Measurements from ENCODE around the gene IGFBP6.

Gene IGFBP6

DNA sequence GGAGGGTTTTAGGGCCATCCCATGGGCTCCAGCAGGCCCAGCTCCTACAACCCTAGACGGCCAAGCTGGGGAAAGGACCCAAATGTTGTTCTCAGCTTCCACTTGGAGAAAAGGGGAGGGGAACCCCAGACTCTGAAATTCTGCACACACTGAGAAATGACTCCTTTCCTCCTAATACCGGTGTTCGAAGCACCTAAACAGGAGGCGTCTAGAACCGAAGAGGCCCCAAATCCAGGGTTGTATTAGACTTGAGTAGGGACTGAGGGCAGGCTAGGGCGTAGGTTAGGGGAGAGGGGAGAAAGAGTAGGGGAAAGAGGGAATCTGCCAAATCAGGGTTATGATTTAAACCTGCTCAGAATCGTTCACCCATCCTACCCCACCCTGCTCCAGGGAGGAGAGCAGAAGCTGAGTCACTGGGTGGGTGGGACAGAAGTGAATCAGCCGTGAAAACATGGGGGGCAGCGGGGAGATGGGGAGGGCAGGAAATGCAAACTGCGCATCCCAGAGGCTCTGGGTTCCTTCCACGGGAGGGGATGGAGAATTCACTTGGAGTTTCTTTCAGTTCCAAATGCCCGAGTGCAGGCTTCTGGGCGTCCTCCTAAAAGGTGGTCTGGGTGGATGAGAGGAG is 1.0 kb downstream of the IGFBP6 start:
- DNase-seq, result peak; percentile 68

GRCh38 chr12:53099071-53099882 is 1.8 kb downstream of the IGFBP6 start:
- DNase-seq, result peak; percentile 96

DNA sequence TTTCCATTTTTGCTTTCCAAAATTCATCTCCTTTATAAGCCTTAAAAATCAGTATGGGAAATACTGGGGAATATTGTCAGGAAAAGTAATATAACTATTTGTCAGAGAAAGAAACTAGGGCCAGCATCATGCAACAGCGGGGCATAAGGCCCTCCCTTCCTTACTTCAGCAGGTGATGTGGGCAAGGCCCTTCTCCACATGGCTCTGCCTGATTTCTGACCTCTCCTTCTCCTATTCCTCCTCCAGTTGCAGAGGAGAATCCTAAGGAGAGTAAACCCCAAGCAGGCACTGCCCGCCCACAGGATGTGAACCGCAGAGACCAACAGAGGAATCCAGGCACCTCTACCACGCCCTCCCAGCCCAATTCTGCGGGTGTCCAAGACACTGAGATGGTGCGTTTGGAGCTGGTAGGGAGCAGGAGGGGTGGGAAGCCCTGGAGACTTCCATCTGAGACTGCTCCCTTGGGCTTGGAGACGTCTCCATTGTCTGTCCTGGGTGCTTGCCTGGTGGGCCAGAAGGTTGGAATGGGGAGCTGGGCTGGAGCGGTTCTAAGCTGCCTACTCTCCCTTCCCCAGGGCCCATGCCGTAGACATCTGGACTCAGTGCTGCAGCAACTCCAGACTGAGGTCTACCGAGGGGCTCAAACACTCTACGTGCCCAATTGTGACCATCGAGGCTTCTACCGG is 3.1 kb downstream of the IGFBP6 start:
- peak; percentile 55 for DNase-seq

GRCh38 chr12:53101266-53101665 is 3.8 kb downstream of the IGFBP6 start:
- DNase-seq, result no peak

DNA sequence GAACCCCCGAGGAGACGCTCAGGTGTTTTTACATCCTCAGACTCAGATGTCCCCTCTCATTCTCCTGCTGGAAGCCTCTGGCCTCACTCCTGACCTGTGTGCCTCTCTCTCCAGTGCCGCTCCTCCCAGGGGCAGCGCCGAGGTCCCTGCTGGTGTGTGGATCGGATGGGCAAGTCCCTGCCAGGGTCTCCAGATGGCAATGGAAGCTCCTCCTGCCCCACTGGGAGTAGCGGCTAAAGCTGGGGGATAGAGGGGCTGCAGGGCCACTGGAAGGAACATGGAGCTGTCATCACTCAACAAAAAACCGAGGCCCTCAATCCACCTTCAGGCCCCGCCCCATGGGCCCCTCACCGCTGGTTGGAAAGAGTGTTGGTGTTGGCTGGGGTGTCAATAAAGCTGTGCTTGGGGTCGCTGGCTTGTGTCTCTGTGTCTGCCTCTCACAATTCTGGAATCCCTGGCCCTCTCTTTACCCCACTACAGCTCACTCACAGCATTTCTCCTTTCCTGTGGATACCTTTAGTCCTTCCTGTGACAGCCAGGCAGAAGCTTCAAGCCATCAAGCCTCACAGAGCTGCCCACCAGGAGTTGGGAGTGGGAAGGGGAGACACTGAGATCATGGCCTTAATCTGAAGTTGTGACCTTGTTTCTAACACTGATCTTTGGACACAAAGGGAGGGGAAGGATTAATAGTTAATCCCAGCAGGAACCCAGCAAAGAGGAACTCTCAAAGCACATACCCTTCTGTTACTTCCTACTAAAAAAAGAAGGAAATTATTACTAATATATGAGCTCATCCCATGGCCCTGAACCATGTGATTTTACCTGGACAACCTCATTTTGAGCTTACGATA is 4.7 kb downstream of the IGFBP6 start:
- peak; percentile 57 for DNase-seq

DNA sequence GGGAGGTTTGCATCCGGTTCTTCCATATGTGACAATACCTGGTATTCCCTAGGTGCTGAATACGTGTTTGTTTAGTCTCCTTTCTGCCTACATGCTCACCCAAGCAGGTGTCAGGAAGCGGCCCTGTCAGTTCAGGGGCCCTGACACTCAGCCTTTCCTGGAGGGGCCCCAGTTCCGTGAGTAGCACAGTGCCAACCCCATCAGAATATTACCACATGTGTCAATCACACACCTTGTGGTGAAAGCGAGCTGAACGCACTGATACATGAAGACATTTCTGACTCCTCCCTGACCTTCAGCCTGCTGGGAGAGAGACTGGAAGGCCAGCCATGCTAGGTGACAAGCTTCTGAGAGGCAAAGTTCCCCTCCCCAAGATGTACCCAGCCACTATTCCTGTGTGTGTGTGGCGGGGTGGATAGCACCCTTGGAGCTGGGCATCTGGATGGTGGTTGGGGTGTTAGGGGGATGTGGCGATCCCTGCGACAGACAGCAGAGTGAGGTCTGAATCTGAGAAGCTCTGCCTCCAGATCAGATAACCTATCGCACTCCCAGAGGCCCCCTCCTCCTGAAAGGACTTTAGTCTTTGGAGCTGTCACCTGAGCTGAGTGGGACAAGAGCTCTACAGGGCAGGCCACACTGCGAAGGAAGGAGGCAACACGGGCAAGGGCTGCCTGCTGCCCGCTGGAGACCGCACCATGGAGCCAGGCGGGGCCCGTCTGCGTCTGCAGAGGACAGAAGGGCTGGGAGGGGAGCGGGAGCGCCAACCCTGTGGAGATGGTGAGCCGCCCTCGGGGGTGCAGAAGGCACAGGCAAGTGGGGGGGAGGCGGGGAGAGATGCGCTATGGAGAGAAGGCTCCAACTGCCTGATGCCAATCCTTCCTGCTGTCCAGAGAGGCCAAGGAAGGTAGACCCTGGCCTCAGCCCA is 5.7 kb downstream of the IGFBP6 start, which contains the start of gene SOAT2:
Gene SOAT2 (plus strand): TSS at position 604 of the 925 bp plus-strand sequence. CDS start 92 bp downstream, at position 696.
- DNase-seq, result peak; percentile 82

DNA sequence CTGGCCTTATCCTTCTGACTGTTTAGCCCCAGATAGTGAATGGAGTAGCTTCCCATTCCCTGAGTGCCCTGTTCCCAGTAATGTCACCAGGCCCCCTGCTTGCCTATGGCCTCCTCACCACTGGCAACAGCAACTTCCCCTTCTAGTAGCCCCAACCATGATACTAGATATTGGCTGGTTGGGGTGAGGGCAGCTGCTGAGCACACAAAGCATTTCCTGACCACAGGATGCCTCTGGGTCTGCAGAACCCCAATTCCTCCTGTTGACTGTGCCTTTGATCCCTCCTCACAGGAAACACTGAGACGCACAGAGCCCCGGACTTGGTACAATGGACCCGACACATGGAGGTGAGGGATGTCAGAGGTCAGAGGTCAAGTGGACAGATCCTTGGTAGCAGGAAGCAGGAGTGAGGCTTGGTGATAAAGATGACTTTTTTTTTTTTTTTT is 6.4 kb downstream of the IGFBP6 start:
- peak; percentile 59 for DNase-seq

DNA sequence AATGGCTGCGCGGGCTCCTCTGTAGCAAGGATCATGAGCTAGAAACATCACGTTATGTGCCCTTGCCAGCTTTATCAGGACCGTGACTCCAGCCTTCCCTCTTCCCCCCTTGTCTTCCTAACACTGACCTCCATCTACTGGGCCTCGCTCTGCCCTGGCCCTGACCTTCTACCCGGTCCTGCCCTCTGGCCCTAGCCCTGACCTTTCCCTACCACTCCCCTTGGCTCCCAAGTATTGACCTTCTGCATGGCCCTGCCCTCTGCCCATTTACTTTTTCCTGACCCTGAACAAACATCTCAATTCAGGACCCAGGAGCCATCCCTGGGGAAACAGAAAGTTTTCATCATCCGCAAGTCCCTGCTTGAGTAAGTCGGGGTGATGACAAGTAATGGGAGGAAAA is 7.8 kb downstream of the IGFBP6 start:
- DNase-seq, result peak; percentile 53

DNA sequence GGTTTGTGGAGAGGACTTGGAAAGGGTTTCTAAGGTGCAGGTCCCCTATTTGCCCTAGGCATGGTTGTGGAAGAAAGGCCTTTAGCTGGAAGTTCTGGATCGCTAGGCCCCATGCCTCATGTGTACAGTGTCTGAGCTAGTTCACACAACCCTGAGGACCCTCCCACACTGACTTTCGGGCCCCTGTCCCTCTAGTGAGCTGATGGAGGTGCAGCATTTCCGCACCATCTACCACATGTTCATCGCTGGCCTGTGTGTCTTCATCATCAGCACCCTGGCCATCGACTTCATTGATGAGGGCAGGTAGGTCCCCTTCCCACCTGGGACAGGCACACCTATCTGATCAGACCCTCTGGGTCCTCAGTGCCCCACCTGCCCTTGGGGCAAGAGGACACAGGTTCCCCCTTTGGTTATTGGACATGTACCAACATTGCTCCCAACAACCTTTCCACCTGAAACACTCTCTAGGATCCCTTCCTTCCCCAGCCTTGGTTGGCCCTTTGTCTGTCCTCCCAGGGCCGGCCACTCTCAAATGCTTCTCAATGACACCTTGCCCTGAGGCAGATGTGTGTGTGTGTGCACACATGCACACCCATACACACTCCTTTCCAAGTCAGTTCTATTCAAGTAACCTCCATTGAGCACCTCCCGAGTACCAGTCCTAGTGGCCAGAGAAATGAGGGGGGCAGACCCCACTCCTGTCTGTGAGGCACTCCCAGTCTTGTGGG is 8.4 kb downstream of the IGFBP6 start:
- peak; percentile 47 for DNase-seq

- peak; percentile 13 for DNase-seq
These were observed 9.7 kb downstream of the IGFBP6 start for GRCh38 chr12:53107122-53107521.

DNA sequence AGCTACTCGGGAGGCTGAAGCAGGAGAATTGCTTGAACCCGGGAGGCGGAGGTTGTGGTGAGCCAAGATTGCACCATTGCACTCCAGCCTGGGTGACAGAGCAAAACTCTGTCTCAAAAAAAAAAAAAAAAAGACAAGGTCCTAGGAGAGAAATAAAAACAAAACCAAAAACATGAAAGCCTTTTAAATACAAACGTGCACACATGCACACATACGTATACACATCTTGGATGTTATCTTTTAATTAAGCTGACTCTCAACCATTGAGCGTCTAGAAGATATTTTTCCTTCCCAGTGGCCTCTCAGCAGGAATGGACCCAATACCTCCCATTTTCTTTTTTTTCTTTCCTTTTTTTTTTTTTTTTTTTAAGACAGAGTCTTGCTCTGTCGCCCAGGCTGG is 15.0 kb downstream of the IGFBP6 start:
- DNase-seq, result peak; percentile 9

DNA sequence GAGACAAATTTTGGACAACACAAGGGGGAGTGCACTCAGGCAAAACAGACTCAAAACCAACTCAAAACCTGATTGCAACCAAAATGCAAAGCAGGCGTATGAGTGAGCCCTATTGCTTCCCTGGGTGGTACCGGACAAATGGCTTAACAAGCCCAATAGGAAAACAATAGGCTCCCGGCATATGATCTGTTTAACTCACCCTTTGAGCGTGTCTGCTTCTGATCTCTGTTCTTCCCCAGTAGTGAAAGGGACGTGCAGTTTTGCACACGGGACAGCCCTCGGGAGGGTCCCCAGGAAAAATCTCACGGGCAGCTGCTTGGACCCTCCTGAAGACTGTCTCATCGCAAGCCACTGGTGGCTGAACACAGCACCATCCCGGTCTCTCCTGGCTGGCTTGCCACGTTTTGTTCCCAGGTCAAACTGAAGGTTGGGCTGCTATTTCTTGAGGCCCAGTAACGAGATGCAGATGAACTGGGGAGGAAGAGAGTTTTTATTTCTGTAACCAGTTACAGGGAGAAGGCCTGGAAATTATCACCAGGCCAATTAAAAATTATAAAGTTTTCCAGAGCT is 15.8 kb downstream of the IGFBP6 start:
- peak; percentile 21 for DNase-seq

DNA sequence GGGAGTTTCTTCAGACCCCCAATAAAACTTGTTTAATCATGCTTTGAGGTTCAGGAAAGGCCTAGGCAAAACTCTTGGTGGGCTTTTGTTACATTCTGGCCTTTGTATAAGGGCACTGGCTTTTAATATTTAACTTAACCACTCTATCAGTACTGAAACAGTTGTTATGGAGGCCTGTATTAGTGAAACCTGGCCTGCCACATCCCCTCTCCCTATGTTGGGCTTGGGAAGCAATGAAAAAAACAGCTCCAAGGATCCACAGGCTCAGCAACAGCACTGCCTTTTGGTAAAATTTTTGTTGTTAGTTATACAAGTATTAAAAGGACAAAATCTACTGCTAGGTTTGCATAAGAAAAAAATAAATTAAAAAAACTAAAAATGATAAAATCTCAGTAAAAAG is 16.5 kb downstream of the IGFBP6 start:
- DNase-seq, result no peak

DNA sequence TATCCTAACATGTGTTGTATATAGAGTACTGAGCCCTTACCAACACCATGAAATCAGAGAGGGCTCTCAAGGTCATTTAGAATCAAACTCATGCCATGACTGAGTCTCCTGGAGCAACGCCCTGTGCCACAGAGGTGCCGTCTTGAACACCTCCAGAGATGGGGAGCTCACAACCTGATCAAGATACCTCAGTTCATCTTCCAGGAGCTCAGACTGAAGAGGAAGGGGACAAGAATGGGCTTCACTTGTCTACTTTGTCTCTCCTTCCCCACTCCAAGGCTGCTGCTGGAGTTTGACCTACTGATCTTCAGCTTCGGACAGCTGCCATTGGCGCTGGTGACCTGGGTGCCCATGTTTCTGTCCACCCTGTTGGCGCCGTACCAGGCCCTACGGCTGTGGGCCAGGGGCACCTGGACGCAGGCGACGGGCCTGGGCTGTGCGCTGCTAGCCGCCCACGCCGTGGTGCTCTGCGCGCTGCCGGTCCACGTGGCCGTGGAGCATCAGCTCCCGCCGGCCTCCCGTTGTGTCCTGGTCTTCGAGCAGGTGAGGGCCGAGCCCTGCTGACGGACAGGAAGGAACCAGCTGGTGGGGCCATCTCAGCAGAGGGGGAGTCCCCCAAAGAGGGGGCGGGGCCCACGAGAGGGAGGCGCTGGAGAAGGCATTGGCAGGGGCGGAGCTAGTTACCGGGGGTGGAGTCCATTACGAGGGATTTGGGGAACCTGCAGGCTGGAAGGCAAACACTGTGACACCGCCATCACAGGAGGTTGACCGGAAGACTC is 17.8 kb downstream of the IGFBP6 start:
- DNase-seq, result peak; percentile 44

DNA sequence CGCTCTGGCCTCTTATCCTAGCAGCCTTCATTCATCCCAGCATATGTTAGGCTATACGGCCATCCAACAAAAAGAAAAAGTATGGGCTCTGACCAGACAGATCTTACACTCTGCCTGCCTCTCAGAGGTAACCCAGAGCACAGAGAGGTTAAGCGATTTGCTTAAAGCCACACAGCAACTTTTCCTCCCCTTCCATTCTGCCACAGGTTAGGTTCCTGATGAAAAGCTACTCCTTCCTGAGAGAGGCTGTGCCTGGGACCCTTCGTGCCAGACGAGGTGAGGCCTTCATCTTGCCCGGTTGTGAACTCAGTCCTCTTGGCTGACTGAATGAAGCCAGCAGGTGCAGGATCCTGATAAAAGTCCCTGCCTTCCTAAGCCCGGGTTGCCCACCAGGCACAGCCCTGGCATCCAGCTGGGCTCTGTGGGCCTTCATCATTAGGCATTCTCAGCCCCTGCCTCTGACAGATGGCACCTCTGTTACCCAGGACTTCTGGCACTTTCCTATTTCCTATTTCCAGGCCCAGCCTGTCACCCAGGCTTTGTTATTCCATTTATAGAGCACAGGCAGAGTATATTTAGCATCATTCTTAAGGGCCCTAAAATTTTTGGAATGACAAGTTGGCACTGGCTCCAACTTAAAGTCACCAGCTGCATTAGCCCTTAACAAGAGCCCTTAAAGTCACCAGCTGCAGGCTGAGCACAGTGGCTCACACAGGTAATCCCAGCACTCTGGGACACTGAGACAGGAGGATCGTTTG is 18.6 kb downstream of the IGFBP6 start:
- peak; percentile 41 for DNase-seq

- DNase-seq, result peak; percentile 17
These were observed 21.4 kb downstream of the IGFBP6 start for GRCh38 chr12:53118751-53119300.

GRCh38 chr12:53120685-53121525 is 23.4 kb downstream of the IGFBP6 start:
- DNase-seq, result peak; percentile 47
